ENCODE results near the gene PRKD3. TPM values are rescaled to one million over a fixed set of nuclear protein-coding genes. Genes with fewer than 3 reads are reported as not detected.

The PRKD3 gene
- total and polyA plus RNA-seq, 10 of the 15 experiments (the other 5 are each of a cell fraction or from before 2014, with no cell fraction given): 3.3 to 14.9 (median 7.9) TPM

DNA sequence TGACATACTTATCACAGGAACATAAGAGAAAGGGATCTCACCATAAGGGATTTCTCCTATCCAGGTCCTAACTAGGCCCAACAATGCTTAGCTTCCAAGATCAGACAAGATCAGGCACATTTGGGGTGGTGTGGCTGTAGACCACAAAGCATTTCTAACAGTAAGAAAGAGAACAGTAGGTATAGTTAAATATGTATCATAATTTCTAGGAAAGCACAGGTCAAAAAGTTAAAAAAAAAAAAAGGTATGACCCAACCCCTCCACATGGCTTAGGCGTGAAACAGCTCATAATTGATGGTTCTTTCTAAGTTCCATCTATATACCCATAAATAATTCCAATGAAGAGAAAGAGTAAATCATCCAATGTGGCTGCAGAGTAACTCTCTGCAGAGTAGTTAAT is 6.9 kb downstream of the PRKD3 start:
- no peak; the same call in 2 of the 3 replicates for ATAC-seq
- Histone ChIP-seq H3K4me1 (ENCODE audit: control insufficient read depth, insufficient read depth, low read length) (peaks cover 5% of the 10 kb centered on the region; the same call in 1 of the 2 replicates), H2AFZ (ENCODE audit: control insufficient read depth, low read depth, low read length) (no peak overlapping the region), H3K79me2 (ENCODE audit: control insufficient read depth, insufficient read depth, low read length) (peaks cover 3% of the 10 kb centered on the region), H3K9ac (ENCODE audit: control insufficient read depth, insufficient read depth, low read length) (no peak overlapping the region), H3K36me3 (ENCODE audit: control insufficient read depth in 2 of 2, insufficient read depth in 2 of 2, low read length in 1 of 2) (peaks cover 0 to 4% of the 10 kb centered on the region in 2 experiments; a peak in 1 of 4 replicates), H3K27me3 (replicated peaks in 1 of 2; ENCODE audit: control insufficient read depth in 2 of 2, insufficient read depth in 2 of 2, low read length in 1 of 2) (no peaks in the 10 kb centered on the region), H4K20me1 (ENCODE audit: control insufficient read depth, insufficient read depth) (no peaks in the 10 kb centered on the region), H3K9me3 (replicated peaks; ENCODE audit: control insufficient read depth, insufficient read depth, low read length) (no peaks in the 10 kb centered on the region), H3K4me3 (peak overlapping the region; percentile 26; the same call in 1 of the 2 replicates), H3K4me2 (ENCODE audit: control insufficient read depth, insufficient read depth) (peak overlapping the region; percentile 88), H3K27ac (ENCODE audit: control insufficient read depth, insufficient read depth) (peak overlapping the region; percentile 20; the same call in 1 of the 2 replicates)
- ChIA-PET SMC1A (ENCODE audit: uncharacterized antibody, unreplicated experiment) (interaction anchor here (1.3 kb wide), 1 partner anchor 78 kb away, joined by 3 read pairs; no protein-coding TSS in a partner anchor), POLR2A (interaction anchor here (0.6 kb wide), 1 partner anchor 119 kb away, joined by 3 read pairs; no protein-coding TSS in a partner anchor), CTCF (interaction anchor here (0.7 to 0.9 kb wide), 3 partner anchors 8 to 24 kb away, joined by 3 read pairs; no protein-coding TSS in a partner anchor), RAD21 (ENCODE audit: unreplicated experiment) (no interaction called here)
- no TSS peak for BruUV-seq (replicated peaks)
- no peak for DNase-seq (ENCODE audit: low read depth, low spot score)
- in situ Hi-C loops (cut with MboI) (no loop called here), intact Hi-C loops (cut with micrococcal nuclease; ENCODE audit: unreplicated experiment) (loop anchor here (5.0 kb wide), 1 partner anchor 75 kb away; no protein-coding TSS in a partner anchor)
- 0% methylated on average over 1 of the region's 1 CpG for WGBS (ENCODE audit: insufficient coverage, insufficient replicate concordance, low lambda C conversion rate, missing lambda C conversion rate)
- no peak for FAIRE-seq
- TF ChIP-seq, protein P1, sequence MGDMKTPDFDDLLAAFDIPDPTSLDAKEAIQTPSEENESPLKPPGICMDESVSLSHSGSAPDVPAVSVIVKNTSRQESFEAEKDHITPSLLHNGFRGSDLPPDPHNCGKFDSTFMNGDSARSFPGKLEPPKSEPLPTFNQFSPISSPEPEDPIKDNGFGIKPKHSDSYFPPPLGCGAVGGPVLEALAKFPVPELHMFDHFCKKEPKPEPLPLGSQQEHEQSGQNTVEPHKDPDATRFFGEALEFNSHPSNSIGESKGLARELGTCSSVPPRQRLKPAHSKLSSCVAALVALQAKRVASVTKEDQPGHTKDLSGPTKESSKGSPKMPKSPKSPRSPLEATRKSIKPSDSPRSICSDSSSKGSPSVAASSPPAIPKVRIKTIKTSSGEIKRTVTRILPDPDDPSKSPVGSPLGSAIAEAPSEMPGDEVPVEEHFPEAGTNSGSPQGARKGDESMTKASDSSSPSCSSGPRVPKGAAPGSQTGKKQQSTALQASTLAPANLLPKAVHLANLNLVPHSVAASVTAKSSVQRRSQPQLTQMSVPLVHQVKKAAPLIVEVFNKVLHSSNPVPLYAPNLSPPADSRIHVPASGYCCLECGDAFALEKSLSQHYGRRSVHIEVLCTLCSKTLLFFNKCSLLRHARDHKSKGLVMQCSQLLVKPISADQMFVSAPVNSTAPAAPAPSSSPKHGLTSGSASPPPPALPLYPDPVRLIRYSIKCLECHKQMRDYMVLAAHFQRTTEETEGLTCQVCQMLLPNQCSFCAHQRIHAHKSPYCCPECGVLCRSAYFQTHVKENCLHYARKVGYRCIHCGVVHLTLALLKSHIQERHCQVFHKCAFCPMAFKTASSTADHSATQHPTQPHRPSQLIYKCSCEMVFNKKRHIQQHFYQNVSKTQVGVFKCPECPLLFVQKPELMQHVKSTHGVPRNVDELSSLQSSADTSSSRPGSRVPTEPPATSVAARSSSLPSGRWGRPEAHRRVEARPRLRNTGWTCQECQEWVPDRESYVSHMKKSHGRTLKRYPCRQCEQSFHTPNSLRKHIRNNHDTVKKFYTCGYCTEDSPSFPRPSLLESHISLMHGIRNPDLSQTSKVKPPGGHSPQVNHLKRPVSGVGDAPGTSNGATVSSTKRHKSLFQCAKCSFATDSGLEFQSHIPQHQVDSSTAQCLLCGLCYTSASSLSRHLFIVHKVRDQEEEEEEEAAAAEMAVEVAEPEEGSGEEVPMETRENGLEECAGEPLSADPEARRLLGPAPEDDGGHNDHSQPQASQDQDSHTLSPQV (IDR thresholded peaks at IDR 0.05): no peak
- TF ChIP-seq PAX8 (IDR thresholded peaks at IDR 0.05): no peak
- TF ChIP-seq RUNX3 (IDR thresholded peaks at IDR 0.05; ENCODE audit: low read length): no peak
- no peak for TF ChIP-seq TBL1XR1 (IDR thresholded peaks at IDR 0.05; ENCODE audit: low read depth, low read length)
- no peak for TF ChIP-seq TCF12 (IDR thresholded peaks at IDR 0.05; ENCODE audit: low read depth, low read length)
- TF ChIP-seq SIX5 (IDR thresholded peaks at IDR 0.05; ENCODE audit: low read depth, low read length, severe bottlenecking): no peak
- TF ChIP-seq, protein P2, sequence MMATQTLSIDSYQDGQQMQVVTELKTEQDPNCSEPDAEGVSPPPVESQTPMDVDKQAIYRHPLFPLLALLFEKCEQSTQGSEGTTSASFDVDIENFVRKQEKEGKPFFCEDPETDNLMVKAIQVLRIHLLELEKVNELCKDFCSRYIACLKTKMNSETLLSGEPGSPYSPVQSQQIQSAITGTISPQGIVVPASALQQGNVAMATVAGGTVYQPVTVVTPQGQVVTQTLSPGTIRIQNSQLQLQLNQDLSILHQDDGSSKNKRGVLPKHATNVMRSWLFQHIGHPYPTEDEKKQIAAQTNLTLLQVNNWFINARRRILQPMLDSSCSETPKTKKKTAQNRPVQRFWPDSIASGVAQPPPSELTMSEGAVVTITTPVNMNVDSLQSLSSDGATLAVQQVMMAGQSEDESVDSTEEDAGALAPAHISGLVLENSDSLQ (IDR thresholded peaks at IDR 0.05): no peak
